ENCODE results near the gene KCNC1.

DNA sequence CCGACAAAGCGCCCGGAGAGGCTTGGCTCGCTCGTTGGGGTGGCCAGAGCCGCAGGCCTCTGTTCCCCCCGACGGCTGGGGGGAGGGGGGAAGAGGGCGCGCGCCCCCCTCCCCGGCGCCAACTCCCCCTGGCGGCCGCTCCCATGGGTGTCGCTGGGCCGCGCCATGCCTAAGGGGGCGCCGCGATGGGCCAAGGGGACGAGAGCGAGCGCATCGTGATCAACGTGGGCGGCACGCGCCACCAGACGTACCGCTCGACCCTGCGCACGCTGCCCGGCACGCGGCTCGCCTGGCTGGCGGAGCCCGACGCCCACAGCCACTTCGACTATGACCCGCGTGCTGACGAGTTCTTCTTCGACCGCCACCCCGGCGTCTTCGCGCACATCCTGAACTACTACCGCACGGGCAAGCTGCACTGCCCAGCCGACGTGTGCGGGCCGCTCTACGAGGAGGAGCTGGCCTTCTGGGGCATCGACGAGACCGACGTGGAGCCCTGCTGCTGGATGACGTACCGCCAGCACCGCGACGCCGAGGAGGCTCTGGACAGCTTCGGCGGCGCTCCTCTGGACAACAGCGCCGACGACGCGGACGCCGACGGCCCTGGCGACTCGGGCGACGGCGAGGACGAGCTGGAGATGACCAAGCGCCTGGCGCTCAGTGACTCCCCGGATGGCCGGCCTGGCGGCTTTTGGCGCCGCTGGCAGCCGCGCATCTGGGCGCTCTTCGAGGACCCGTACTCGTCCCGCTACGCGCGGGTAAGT lies 1.4 kb downstream of the KCNC1 start:
- TF ChIP-seq, protein P1, sequence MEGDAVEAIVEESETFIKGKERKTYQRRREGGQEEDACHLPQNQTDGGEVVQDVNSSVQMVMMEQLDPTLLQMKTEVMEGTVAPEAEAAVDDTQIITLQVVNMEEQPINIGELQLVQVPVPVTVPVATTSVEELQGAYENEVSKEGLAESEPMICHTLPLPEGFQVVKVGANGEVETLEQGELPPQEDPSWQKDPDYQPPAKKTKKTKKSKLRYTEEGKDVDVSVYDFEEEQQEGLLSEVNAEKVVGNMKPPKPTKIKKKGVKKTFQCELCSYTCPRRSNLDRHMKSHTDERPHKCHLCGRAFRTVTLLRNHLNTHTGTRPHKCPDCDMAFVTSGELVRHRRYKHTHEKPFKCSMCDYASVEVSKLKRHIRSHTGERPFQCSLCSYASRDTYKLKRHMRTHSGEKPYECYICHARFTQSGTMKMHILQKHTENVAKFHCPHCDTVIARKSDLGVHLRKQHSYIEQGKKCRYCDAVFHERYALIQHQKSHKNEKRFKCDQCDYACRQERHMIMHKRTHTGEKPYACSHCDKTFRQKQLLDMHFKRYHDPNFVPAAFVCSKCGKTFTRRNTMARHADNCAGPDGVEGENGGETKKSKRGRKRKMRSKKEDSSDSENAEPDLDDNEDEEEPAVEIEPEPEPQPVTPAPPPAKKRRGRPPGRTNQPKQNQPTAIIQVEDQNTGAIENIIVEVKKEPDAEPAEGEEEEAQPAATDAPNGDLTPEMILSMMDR (IDR thresholded peaks at IDR 0.05) = peak in 1 of 3 experiments; percentile 10
- no peak for TF ChIP-seq POLR2A (IDR thresholded peaks at IDR 0.05; ENCODE audit: low read depth)
- no peak for TF ChIP-seq EP300 (IDR thresholded peaks at IDR 0.05)

Measured in esophagus muscularis mucosa (tissue), 4 donors.